ENCODE measurements around the gene CDKAL1.
A peak's percentile ranks its signal among the peaks of the same experiment; 100 is the strongest.

The CDKAL1 gene

GRCh38 chr6:21100991-21101390 lies 566.7 kb downstream of the CDKAL1 start:
- H3K4me2 ChIP-seq (ENCODE audit: low read length): no peak overlapping the region
- no peaks in the 10 kb centered on the region for H3K4me1 ChIP-seq (ENCODE audit: control insufficient read depth, insufficient read depth, low read length)

GRCh38 chr6:21101694-21102093 lies 567.4 kb downstream of the CDKAL1 start:
- no peak overlapping the region for H3K4me3 ChIP-seq (ENCODE audit: low read length)
- no peaks in the 10 kb centered on the region for H3K36me3 ChIP-seq (ENCODE audit: insufficient read depth, low read length)
- no peak overlapping the region for H3K4me2 ChIP-seq (ENCODE audit: low read length)
- H3K27me3 ChIP-seq (ENCODE audit: control insufficient read depth, insufficient read depth, low read length): no peaks in the 10 kb centered on the region
- no peaks in the 10 kb centered on the region for H3K4me1 ChIP-seq (ENCODE audit: control insufficient read depth, insufficient read depth, low read length)
- H3K9ac ChIP-seq (ENCODE audit: low read depth, low read length): no peak overlapping the region
- H3K9me3 ChIP-seq (replicated peaks; ENCODE audit: low read length): no peaks in the 10 kb centered on the region

More at GRCh38 chr6:21100991-21101390, 566.7 kb downstream of the CDKAL1 start:
- Histone ChIP-seq H3K9ac (ENCODE audit: low read depth, low read length) (no peak overlapping the region), H3K36me3 (ENCODE audit: insufficient read depth, low read length) (no peaks in the 10 kb centered on the region), H3K9me3 (replicated peaks; ENCODE audit: low read length) (no peaks in the 10 kb centered on the region), H3K4me3 (ENCODE audit: low read length) (no peak overlapping the region), H3K27me3 (ENCODE audit: control insufficient read depth, insufficient read depth, low read length) (no peaks in the 10 kb centered on the region)

- Histone ChIP-seq H3K4me1 (ENCODE audit: control insufficient read depth, insufficient read depth, low read length) (no peaks in the 10 kb centered on the region), H3K9ac (ENCODE audit: low read depth, low read length) (no peak overlapping the region), H3K4me3 (ENCODE audit: low read length) (no peak overlapping the region), H3K27me3 (ENCODE audit: control insufficient read depth, insufficient read depth, low read length) (no peaks in the 10 kb centered on the region), H3K4me2 (ENCODE audit: low read length) (no peak overlapping the region), H3K9me3 (replicated peaks; ENCODE audit: low read length) (no peaks in the 10 kb centered on the region), H3K36me3 (ENCODE audit: insufficient read depth, low read length) (no peaks in the 10 kb centered on the region)
These were observed 567.9 kb downstream of the CDKAL1 start for GRCh38 chr6:21102201-21102600.

- Histone ChIP-seq H3K4me1 (ENCODE audit: control insufficient read depth, insufficient read depth, low read length) (no peaks in the 10 kb centered on the region), H3K36me3 (ENCODE audit: insufficient read depth, low read length) (no peaks in the 10 kb centered on the region), H3K9ac (ENCODE audit: low read depth, low read length) (no peak overlapping the region), H3K27me3 (ENCODE audit: control insufficient read depth, insufficient read depth, low read length) (no peaks in the 10 kb centered on the region), H3K9me3 (replicated peaks; ENCODE audit: low read length) (no peaks in the 10 kb centered on the region), H3K4me3 (ENCODE audit: low read length) (no peak overlapping the region), H3K4me2 (ENCODE audit: low read length) (no peak overlapping the region)
These were observed 568.4 kb downstream of the CDKAL1 start for GRCh38 chr6:21102624-21103023.

- no peaks in the 10 kb centered on the region for H3K9me3 ChIP-seq (replicated peaks; ENCODE audit: low read length)
- H3K36me3 ChIP-seq (ENCODE audit: insufficient read depth, low read length): no peaks in the 10 kb centered on the region
- H3K4me1 ChIP-seq (ENCODE audit: control insufficient read depth, insufficient read depth, low read length): no peaks in the 10 kb centered on the region
- no peak overlapping the region for H3K4me3 ChIP-seq (ENCODE audit: low read length)
- H3K4me2 ChIP-seq (ENCODE audit: low read length): no peak overlapping the region
- no peaks in the 10 kb centered on the region for H3K27me3 ChIP-seq (ENCODE audit: control insufficient read depth, insufficient read depth, low read length)
- no peak overlapping the region for H3K9ac ChIP-seq (ENCODE audit: low read depth, low read length)
These were observed 569.5 kb downstream of the CDKAL1 start for GRCh38 chr6:21103626-21104224.

GRCh38 chr6:21104288-21104687 lies 570.0 kb downstream of the CDKAL1 start:
- H3K36me3 ChIP-seq (ENCODE audit: insufficient read depth, low read length): no peaks in the 10 kb centered on the region
- H3K9me3 ChIP-seq (replicated peaks; ENCODE audit: low read length): no peaks in the 10 kb centered on the region
- no peak overlapping the region for H3K4me2 ChIP-seq (ENCODE audit: low read length)
- H3K4me1 ChIP-seq (ENCODE audit: control insufficient read depth, insufficient read depth, low read length): peaks cover 4% of the 10 kb centered on the region
- no peak overlapping the region for H3K9ac ChIP-seq (ENCODE audit: low read depth, low read length)
- H3K4me3 ChIP-seq (ENCODE audit: low read length): no peak overlapping the region
- no peaks in the 10 kb centered on the region for H3K27me3 ChIP-seq (ENCODE audit: control insufficient read depth, insufficient read depth, low read length)

- Histone ChIP-seq H3K9ac (ENCODE audit: low read depth, low read length) (no peak overlapping the region), H3K9me3 (replicated peaks; ENCODE audit: low read length) (no peaks in the 10 kb centered on the region), H3K4me3 (ENCODE audit: low read length) (no peak overlapping the region), H3K36me3 (ENCODE audit: insufficient read depth, low read length) (no peaks in the 10 kb centered on the region), H3K4me1 (ENCODE audit: control insufficient read depth, insufficient read depth, low read length) (peaks cover 20% of the 10 kb centered on the region), H3K4me2 (ENCODE audit: low read length) (no peak overlapping the region), H3K27me3 (ENCODE audit: control insufficient read depth, insufficient read depth, low read length) (no peaks in the 10 kb centered on the region)
These were observed 573.5 kb downstream of the CDKAL1 start for GRCh38 chr6:21107796-21108195.

- Histone ChIP-seq H3K4me1 (ENCODE audit: control insufficient read depth, insufficient read depth, low read length) (peaks cover 20% of the 10 kb centered on the region), H3K9me3 (replicated peaks; ENCODE audit: low read length) (no peaks in the 10 kb centered on the region), H3K9ac (ENCODE audit: low read depth, low read length) (no peak overlapping the region), H3K27me3 (ENCODE audit: control insufficient read depth, insufficient read depth, low read length) (no peaks in the 10 kb centered on the region), H3K36me3 (ENCODE audit: insufficient read depth, low read length) (no peaks in the 10 kb centered on the region), H3K4me2 (ENCODE audit: low read length) (peak overlapping the region; percentile 58), H3K4me3 (ENCODE audit: low read length) (peak overlapping the region; percentile 9)
These were observed 575.3 kb downstream of the CDKAL1 start for GRCh38 chr6:21109391-21110178.

GRCh38 chr6:21110684-21111083 lies 576.4 kb downstream of the CDKAL1 start:
- no peak overlapping the region for H3K4me2 ChIP-seq (ENCODE audit: low read length)
- H3K9me3 ChIP-seq (replicated peaks; ENCODE audit: low read length): no peaks in the 10 kb centered on the region
- no peak overlapping the region for H3K9ac ChIP-seq (ENCODE audit: low read depth, low read length)
- H3K27me3 ChIP-seq (ENCODE audit: control insufficient read depth, insufficient read depth, low read length): no peaks in the 10 kb centered on the region
- H3K4me1 ChIP-seq (ENCODE audit: control insufficient read depth, insufficient read depth, low read length): peaks cover 20% of the 10 kb centered on the region
- H3K36me3 ChIP-seq (ENCODE audit: insufficient read depth, low read length): no peaks in the 10 kb centered on the region
- no peak overlapping the region for H3K4me3 ChIP-seq (ENCODE audit: low read length)

- peaks cover 20% of the 10 kb centered on the region for H3K4me1 ChIP-seq (ENCODE audit: control insufficient read depth, insufficient read depth, low read length)
- H3K4me2 ChIP-seq (ENCODE audit: low read length): no peak overlapping the region
- no peak overlapping the region for H3K4me3 ChIP-seq (ENCODE audit: low read length)
- H3K27me3 ChIP-seq (ENCODE audit: control insufficient read depth, insufficient read depth, low read length): no peaks in the 10 kb centered on the region
- H3K36me3 ChIP-seq (ENCODE audit: insufficient read depth, low read length): no peaks in the 10 kb centered on the region
- no peaks in the 10 kb centered on the region for H3K9me3 ChIP-seq (replicated peaks; ENCODE audit: low read length)
- H3K9ac ChIP-seq (ENCODE audit: low read depth, low read length): no peak overlapping the region
These were observed 577.0 kb downstream of the CDKAL1 start for GRCh38 chr6:21111093-21111725.

- H3K4me3 ChIP-seq (ENCODE audit: low read length): no peak overlapping the region
- H3K4me2 ChIP-seq (ENCODE audit: low read length): no peak overlapping the region
- no peak overlapping the region for H3K9ac ChIP-seq (ENCODE audit: low read depth, low read length)
- H3K27me3 ChIP-seq (ENCODE audit: control insufficient read depth, insufficient read depth, low read length): no peaks in the 10 kb centered on the region
- H3K36me3 ChIP-seq (ENCODE audit: insufficient read depth, low read length): no peaks in the 10 kb centered on the region
- H3K4me1 ChIP-seq (ENCODE audit: control insufficient read depth, insufficient read depth, low read length): peaks cover 8% of the 10 kb centered on the region
- no peaks in the 10 kb centered on the region for H3K9me3 ChIP-seq (replicated peaks; ENCODE audit: low read length)
These were observed 580.9 kb downstream of the CDKAL1 start for GRCh38 chr6:21115111-21115510.
